Measurements from ENCODE around the gene ZBTB20. TPM values are rescaled to one million over a fixed set of nuclear protein-coding genes. Genes with fewer than 3 reads are reported as not detected.

Gene ZBTB20
- total RNA-seq, 1 experiment from 2014 or later: 10.7 TPM

DNA sequence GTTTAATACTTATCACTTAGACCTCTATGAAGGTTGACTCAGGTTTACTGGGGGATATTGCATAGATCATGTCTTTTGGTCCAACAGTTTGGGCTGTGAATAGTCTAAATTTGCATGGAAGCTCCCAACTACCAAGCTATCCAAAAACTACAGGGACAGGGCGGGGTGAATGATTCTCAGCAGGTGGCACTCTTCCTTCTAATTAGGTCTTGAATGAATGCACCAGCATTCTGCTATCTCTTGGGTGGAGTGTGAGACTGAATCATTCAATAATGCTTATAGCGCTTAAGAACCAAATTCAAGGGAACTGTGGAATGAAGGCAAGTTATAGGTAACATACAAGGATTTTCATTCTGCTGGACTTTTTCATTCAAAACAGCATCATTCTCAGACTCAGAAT is 507.0 kb downstream of the ZBTB20 start:
- Mint-ChIP-seq H3K27me3 (ENCODE audit: insufficient read depth, unreplicated experiment) (no peaks in the 10 kb centered on the region), H3K36me3 (ENCODE audit: insufficient read depth, unreplicated experiment) (no peaks in the 10 kb centered on the region), H3K9me3 (ENCODE audit: unreplicated experiment) (peaks cover 17% of the 10 kb centered on the region), H3K27ac (ENCODE audit: low read depth, unreplicated experiment) (no peak overlapping the region), H3K4me3 (ENCODE audit: unreplicated experiment) (no peak overlapping the region), H3K4me1 (ENCODE audit: insufficient read depth, unreplicated experiment) (no peaks in the 10 kb centered on the region)
- ChIA-PET CTCF (interaction anchor here (0.6 to 0.7 kb wide), 3 partner anchors 18 to 79 kb away, joined by 3 to 4 read pairs (median 3); no protein-coding TSS in a partner anchor), POLR2A (no interaction called here)
- TF ChIP-seq, protein P1, sequence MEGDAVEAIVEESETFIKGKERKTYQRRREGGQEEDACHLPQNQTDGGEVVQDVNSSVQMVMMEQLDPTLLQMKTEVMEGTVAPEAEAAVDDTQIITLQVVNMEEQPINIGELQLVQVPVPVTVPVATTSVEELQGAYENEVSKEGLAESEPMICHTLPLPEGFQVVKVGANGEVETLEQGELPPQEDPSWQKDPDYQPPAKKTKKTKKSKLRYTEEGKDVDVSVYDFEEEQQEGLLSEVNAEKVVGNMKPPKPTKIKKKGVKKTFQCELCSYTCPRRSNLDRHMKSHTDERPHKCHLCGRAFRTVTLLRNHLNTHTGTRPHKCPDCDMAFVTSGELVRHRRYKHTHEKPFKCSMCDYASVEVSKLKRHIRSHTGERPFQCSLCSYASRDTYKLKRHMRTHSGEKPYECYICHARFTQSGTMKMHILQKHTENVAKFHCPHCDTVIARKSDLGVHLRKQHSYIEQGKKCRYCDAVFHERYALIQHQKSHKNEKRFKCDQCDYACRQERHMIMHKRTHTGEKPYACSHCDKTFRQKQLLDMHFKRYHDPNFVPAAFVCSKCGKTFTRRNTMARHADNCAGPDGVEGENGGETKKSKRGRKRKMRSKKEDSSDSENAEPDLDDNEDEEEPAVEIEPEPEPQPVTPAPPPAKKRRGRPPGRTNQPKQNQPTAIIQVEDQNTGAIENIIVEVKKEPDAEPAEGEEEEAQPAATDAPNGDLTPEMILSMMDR (IDR thresholded peaks at IDR 0.05; ENCODE audit: unreplicated experiment): no peak
- intact Hi-C loops (cut with micrococcal nuclease): no loop called here
- no TSS peak for BruUV-seq (replicated peaks)
- no peak for DNase-seq (ENCODE audit: unreplicated experiment)

DNA sequence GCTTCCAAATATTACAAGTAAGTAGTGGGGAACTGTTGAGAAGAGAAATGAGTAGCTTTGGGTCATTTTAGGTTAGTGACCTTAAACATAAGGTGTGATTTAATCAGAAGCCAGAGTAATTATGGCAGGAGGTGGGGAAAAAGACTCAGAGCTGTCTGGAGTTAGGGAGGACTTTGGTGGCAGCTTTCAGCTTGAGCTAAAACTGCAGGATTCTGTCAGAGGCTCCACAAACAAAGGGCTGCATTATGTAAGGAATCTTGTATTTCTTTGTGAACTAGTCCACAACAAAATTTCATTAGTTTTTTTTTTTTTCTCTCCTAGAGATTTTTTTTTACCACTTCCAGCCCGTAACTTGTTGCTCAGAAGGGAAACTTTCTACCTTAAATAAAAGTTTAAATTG is 507.9 kb downstream of the ZBTB20 start:
- peaks cover 19% of the 10 kb centered on the region for H3K9me3 Mint-ChIP-seq (ENCODE audit: unreplicated experiment)
- no TSS peak for BruUV-seq (replicated peaks)
- CTCF ChIA-PET: interaction anchor here (0.8 kb wide), 1 partner anchor 530 kb away, joined by 5 read pairs; no protein-coding TSS in a partner anchor
- no peaks in the 10 kb centered on the region for H3K4me1 Mint-ChIP-seq (ENCODE audit: insufficient read depth, unreplicated experiment)
- POLR2A ChIA-PET: no interaction called here
- H3K4me3 Mint-ChIP-seq (ENCODE audit: unreplicated experiment): no peak overlapping the region
- TF ChIP-seq, protein P1 (IDR thresholded peaks at IDR 0.05; ENCODE audit: unreplicated experiment): no peak
- DNase-seq (ENCODE audit: unreplicated experiment): no peak
- intact Hi-C loops (cut with micrococcal nuclease): no loop called here
- H3K36me3 Mint-ChIP-seq (ENCODE audit: insufficient read depth, unreplicated experiment): no peaks in the 10 kb centered on the region
- no peaks in the 10 kb centered on the region for H3K27me3 Mint-ChIP-seq (ENCODE audit: insufficient read depth, unreplicated experiment)
- H3K27ac Mint-ChIP-seq (ENCODE audit: low read depth, unreplicated experiment): no peak overlapping the region

DNA sequence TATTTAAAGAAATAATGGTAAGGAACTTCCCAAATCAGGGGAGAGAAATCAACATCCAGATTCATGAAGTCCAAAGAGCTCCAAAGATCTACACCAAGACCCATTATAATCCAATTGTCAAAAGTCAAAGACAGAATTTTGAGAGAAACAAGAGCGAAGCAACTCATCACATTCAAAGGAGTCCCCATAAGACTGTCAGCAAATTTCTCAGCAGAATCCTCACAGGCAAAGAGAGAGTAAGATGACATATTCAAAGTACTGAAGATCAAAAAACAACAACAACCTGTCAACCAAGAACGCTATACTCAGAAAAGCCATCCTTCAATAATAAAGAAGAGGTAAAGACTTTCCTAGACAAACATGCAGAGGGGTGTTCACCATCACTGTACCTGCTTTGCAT is 511.2 kb downstream of the ZBTB20 start:
- no TSS peak for BruUV-seq (replicated peaks)
- DNase-seq (ENCODE audit: unreplicated experiment): no peak
- Mint-ChIP-seq H3K9me3 (ENCODE audit: unreplicated experiment) (peaks cover 19% of the 10 kb centered on the region), H3K4me1 (ENCODE audit: insufficient read depth, unreplicated experiment) (no peaks in the 10 kb centered on the region), H3K4me3 (ENCODE audit: unreplicated experiment) (no peak overlapping the region), H3K27me3 (ENCODE audit: insufficient read depth, unreplicated experiment) (no peaks in the 10 kb centered on the region), H3K27ac (ENCODE audit: low read depth, unreplicated experiment) (no peak overlapping the region), H3K36me3 (ENCODE audit: insufficient read depth, unreplicated experiment) (no peaks in the 10 kb centered on the region)
- POLR2A ChIA-PET: no interaction called here
- intact Hi-C loops (cut with micrococcal nuclease): no loop called here
- CTCF ChIA-PET: interaction anchor here (0.6 to 1.0 kb wide), 4 partner anchors 10 to 844 kb away, joined by 3 to 4 read pairs (median 3); no protein-coding TSS in a partner anchor
- TF ChIP-seq, protein P1 (IDR thresholded peaks at IDR 0.05; ENCODE audit: unreplicated experiment): no peak

DNA sequence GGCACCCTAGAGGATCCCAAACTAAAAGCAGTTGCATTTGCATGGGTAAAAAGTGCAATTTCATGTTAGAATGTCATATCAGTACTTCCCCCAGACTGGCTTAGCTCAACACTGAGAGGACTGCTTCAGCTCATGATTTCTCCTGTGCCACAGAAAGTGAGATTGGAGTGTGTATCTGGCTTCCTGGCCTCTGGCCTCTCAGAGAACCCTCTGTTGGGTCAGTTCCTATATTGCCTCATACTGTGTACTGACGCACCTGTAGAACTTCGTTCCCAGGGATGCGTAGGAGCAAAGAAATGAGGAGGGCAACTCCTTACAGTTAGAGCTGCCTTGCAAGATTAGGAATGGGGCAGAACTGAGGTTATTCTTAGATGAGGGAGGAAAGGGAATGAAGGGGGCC is 512.5 kb downstream of the ZBTB20 start:
- Mint-ChIP-seq H3K4me3 (ENCODE audit: unreplicated experiment) (no peak overlapping the region), H3K27ac (ENCODE audit: low read depth, unreplicated experiment) (no peak overlapping the region), H3K27me3 (ENCODE audit: insufficient read depth, unreplicated experiment) (no peaks in the 10 kb centered on the region), H3K36me3 (ENCODE audit: insufficient read depth, unreplicated experiment) (no peaks in the 10 kb centered on the region), H3K9me3 (ENCODE audit: unreplicated experiment) (peaks cover 19% of the 10 kb centered on the region), H3K4me1 (ENCODE audit: insufficient read depth, unreplicated experiment) (no peaks in the 10 kb centered on the region)
- CTCF ChIA-PET: interaction anchor here (0.6 to 0.7 kb wide), 2 partner anchors 414 to 1444 kb away, joined by 3 to 4 read pairs; no protein-coding TSS in a partner anchor
- intact Hi-C loops (cut with micrococcal nuclease): no loop called here
- no peak for DNase-seq (ENCODE audit: unreplicated experiment)
- TF ChIP-seq, protein P1 (IDR thresholded peaks at IDR 0.05; ENCODE audit: unreplicated experiment): no peak
- POLR2A ChIA-PET: no interaction called here
- no TSS peak for BruUV-seq (replicated peaks)

Data from MCF 10A (cell line).